Measurements from ENCODE around the gene HOXC12.

Gene HOXC12, protein sequence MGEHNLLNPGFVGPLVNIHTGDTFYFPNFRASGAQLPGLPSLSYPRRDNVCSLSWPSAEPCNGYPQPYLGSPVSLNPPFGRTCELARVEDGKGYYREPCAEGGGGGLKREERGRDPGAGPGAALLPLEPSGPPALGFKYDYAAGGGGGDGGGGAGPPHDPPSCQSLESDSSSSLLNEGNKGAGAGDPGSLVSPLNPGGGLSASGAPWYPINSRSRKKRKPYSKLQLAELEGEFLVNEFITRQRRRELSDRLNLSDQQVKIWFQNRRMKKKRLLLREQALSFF

DNA sequence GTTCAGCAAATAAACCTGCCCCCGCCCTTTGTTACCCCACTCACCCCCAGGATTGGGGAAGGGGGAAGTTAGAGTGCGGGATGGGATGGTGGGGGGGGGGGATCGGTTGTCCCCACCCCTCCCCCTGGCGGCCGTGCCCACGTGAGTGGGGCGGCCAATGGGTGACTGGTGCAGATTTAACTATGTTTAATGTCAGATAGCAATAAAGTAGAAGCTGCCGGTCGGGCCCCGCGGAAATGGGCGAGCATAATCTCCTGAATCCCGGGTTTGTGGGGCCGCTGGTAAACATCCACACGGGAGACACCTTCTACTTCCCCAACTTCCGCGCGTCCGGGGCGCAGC, at the start of gene HOXC12:
HOXC12 (plus strand) TSS at position 210 of the 342 bp plus-strand sequence; CDS start at position 237, 27 bp downstream.
- DNase-seq: no peak

GRCh38 chr12:53907103-53907502, 47.6 kb upstream of the HOXC12 start:
- no peak for DNase-seq

DNA sequence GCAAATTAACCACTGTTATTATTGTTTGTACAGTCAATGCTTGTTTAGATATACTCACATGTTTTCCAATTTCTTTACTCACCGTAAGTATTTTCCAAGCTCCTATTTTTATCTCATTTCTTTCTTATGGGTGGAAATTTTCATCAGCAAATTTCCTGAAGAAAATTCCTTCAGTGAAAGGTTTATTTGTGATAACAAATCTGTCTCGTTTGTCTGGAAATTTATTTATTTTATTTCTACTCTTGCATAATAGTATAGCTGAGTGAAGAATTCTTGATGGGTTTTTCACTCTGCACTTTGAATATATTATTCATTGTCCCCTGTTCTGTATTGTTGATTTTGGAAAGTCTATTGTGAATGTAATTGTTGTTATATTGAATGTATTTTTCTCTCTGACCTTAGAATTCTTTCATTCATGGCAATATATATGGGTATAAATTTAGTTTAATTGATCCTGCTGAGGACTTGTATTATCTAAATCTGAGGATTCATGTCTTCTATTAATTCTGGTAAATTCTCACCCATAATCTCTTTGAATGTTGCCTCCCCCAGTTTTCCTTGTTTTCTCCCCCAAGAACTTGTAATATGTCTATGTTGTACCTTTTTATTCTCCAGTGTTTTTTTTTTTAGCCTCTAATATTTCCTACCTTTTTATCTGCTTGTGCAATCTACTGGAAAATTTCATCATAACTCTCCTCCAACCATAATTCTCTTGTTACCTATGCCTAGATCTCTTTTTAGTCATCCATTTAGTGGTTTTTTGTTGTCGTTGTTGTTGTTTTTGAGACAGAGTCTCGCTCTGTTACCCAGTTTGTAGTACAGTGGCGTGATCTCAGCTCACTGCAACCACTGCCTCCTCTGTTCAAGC, 37.7 kb upstream of the HOXC12 start:
- no peak for DNase-seq

DNA sequence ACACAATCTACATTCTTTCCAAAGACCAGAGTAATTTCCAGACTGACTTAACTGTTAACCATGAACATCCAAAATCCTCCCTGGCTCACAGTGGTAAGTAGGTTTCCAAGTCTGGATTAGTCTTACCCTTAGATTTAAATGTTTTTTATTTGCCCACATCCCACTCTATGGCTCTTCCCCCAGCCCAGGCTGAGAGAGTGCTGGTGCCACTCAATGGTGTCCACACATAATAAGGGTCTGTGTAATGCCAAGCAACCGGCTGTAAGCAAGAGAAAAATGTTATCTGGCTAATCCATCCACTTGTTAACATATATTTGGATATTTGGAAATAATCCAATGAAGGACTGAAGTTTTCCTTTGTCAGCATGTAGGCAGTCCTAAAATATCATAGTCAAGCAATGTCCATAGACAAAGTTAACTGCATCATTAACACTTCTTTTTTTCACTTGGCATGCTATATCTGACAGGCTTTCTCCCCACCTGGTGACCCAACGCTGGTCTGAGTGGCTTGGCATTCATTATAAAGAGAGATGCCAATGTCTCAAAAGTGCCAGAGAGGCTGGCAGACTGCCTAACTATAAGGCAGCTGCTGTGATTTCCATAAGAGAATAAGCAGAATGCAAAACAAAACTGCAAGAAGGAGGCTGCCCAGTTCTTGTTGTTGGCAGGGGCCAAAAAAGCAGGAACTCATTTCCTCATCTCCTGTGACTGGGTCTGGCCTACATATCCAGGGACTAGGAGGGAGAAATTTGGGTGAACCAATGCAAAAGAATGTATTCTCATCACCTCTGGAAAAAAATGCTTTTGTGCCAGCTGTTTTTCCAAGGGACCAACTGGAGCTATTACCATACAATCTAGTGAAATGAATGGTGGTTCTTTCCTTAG, 29.9 kb upstream of the HOXC12 start:
- no peak for DNase-seq

DNA sequence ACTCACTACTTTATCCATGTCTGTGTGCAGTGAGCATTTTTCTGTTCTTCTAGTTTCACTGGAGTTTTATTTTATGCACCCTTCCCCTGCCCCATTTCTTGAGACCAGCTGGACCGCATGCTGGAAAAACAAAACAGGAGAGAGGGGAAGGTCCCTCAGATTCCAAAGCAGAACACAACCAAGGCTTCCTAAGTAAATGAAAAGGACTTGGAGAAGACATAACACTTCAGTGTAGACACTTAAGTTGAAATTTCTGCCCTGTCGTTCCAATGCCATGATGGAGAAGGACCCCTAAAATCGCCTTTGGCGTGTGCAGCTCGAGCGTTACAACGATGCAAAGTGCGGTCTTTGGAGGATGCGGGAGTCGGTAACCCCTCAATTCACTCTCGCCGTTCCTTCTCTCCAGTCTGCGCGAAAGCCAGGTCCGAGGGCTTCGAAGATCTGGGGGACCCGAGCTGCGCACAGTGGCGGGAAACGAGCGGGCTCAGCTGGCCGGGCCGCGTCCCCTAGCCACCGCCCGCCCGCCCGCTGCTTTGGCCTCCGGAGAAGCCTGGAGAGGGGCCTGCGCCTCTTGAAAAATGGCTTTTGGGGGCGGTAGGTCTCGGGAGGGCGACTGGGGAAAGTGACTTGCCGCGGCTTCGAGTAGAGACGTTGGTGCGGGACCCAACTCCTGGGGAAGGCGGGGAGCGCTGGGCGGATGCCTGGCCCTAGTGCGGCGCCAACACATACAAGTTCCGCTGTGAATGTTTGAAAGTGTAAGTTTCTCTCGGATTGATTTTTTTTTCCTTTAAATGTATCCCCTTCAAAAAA, 27.3 kb upstream of the HOXC12 start:
- DNase-seq: no peak

DNA sequence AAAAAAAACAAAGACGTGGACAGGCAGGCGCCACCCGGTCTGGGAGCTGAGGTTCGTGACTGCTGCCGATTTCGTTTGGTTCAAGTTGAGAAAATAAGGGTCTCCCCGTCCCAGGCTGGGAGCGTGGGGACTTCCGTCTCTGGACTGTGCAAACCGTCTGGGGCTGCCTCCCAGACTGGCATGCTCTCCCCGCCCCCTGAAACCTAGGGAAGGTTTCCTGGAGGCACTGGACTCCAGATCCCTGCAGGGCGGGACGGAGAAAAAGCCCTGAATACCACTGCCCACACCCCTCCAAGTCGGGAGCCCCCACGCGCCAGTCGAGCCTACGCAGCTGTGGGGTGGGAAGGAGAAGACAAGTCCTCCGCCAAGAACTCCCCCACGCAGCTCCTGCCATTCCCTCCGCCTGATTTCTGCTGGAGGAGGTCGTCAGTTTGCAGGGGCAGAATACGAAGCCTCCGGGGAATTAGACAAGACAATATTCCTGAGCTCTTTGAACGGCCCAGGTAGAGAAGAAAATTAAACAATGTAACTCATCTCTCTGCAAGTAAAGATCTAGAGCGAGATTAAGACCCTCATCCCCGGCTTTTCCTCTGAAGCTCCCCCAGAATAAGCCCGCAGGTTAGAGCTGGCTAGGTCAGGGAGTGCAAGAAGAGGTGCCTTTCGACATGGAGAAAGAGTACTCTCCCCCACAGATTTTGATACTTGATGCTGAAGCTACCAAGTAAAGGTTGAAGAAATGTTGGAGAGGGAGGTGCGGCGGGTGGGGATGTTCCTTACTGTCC, 26.5 kb upstream of the HOXC12 start:
- DNase-seq: no peak

DNA sequence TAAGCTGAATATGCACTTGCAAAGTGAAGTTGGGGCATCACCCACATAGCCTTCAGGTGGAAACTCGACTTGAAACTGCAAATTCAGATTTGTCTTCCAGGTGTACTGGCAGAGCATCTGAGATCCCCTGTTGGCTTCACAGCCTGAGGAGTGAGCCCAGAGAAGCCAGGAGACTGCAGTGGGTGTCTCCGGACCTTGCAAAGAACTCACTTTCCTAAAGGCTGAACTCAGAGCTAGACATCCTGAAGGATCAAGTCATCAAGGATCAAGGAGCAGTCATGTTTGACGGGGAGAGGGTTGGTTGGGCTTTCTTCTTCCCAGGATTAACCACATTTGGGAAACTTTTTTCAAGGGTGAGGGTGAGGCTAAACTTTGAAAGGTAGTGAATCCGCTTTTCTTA, 25.2 kb upstream of the HOXC12 start:
- DNase-seq: no peak

GRCh38 chr12:53930591-53931255, 24.0 kb upstream of the HOXC12 start:
- DNase-seq: no peak

GRCh38 chr12:53931844-53932581, 22.7 kb upstream of the HOXC12 start:
- no peak for DNase-seq

DNA sequence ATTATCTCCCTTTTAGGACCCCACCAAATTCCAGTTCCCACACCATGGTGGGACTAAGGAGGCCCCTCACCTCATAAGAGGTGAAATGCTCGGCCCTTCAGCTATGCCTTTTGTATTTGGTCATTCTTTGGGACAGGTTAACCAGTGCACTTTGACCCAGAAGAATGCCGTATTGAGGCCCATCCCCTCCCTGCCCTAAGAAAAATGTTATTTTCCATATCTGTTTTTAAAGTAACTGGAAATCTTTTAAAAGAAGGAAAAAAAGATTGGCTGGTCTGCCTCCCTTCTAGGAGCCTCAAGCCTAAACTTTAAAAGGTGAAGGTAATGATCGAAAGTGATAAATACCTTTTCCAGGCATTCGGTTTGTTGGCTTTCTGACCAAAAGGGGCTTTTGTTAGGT, 21.8 kb upstream of the HOXC12 start:
- DNase-seq: no peak

DNA sequence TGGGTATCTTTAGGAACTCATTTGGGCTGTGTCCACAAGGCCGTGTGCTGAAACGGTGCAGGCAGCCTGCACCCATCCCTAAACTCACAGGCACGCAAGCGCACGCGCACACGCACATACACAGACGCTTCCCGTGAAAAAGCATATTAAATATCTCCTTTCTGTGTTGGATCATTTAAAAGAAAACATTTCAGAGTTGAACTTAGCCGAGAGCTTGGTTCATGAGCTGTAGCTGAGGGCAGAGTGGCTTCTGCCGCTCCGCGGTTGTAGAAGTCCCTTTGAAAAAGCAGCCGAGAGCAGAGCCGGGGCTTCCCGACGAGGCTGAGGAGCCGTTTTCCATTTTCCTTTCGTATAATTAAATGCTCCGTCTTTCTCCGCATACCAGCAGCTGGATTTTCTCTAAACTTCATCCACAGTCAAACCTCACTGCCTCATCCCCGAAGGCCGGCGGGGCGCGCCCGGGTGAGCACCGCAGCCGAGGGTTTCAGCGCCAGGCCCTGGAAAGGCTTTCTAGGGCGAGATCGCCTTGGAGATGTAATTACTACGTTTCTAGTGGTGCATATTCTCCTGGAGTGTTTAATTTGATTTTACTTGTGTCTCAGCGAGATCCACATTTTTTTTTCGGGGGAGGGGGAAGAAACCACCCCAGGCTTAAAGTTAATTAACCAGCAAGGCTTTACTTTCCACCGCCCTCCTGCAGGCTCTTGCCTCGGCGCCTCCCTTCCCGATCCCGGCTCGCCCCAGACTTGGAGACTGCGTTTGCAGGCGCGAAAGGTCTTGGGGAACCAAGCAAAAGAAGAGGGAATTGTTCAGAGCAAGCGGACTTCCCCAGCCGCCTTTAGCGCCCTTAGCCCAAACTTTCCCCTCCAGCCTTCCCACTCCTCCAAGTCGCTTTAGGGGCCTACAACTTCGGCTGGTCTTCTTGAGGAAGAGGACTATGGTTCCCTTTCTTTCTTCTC, 19.0 kb upstream of the HOXC12 start:
- DNase-seq: no peak

GRCh38 chr12:53937099-53937498, 17.6 kb upstream of the HOXC12 start:
- no peak for DNase-seq

DNA sequence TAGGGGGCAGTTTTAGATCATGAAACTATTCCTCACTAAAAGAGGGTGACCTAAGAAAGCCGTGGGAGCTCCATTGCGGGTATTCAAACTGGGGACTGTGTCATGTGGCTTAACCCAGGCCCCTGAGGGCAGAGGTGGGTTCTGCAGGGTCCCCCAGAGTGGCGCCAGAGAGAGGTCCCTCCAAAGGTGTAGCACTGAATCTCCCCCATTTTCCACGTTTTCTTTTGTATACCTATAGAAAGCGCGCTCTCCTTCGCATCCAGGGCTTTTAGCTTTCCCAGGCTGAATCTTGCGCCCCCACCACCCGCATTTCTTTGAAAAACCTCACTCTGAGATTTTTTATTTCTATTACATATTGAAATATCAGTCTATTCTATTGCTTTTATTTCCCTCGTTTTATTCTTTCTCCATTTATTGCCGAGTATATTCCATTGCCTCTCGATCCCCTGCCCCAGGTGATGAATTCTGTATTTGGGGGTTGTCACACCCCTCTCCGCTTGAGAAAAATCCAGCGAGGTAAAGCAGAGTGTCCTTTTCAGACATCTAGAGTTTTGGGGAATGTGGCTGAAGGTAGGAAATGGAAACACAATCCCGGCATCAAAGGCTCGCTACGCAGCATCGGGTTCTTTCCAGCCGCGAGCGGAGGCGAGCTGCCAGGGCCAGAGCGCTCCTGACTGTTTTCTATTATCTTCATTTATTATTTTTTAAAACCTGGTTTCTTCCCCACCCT, 16.9 kb upstream of the HOXC12 start:
- no peak for DNase-seq

GRCh38 chr12:53938326-53939140, 16.2 kb upstream of the HOXC12 start, which contains the start of gene HOXC13:
TSS of gene HOXC13 (plus strand) at chr12:53938831. CDS start at chr12:53938907, 76 bp downstream.
- DNase-seq: no peak

- no peak for DNase-seq
Measured at GRCh38 chr12:53939141-53940108, 15.3 kb upstream of the HOXC12 start.

DNA sequence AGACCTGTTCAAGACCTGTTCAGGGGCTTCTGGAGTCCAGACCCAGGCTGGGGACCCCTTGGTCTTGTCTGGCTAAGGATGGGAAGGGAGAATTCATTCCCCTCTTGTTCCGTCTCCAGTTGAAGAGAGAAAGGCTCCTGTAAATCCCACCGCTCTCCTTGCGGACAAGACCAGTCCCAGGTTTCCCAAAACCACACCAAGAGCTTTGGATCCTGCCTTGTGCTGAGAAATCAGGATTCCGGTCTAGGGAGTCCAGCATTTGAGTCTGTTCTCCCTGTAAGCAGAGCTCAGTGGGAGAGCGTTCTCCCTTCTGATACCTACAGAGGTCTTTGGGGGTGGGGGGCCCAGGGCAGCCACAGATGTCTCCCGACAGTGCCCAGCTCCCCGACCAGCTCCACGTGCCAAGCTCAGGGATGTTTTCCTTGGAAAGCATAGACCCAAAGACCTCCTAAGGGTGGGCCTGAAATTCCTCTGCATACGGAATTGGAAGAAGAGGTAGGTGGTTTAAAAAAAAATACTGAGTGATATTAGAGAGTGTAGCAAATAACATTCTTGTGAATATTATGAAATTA, 14.2 kb upstream of the HOXC12 start:
- no peak for DNase-seq

Data from activated CD4-positive, alpha-beta T cell treated with anti-CD3 and anti-CD28 coated beads for 1 hour (primary cell).